Activated CD8-positive, alpha-beta memory T cell treated with anti-CD3 and anti-CD28 coated beads for 24 hours (primary cell): Measurements from ENCODE around the gene ABCA8.
"Not testable (repeated sequence)": the region's sequence is repeated elsewhere in the genome, so short reads cannot be mapped to it uniquely, and the experiment has no call there.

Source experiments
- DNase-seq: peaks from one replicate; pipeline ENCODE4 v3.0.0-alpha.2; 2020

ABCA8 gene, protein sequence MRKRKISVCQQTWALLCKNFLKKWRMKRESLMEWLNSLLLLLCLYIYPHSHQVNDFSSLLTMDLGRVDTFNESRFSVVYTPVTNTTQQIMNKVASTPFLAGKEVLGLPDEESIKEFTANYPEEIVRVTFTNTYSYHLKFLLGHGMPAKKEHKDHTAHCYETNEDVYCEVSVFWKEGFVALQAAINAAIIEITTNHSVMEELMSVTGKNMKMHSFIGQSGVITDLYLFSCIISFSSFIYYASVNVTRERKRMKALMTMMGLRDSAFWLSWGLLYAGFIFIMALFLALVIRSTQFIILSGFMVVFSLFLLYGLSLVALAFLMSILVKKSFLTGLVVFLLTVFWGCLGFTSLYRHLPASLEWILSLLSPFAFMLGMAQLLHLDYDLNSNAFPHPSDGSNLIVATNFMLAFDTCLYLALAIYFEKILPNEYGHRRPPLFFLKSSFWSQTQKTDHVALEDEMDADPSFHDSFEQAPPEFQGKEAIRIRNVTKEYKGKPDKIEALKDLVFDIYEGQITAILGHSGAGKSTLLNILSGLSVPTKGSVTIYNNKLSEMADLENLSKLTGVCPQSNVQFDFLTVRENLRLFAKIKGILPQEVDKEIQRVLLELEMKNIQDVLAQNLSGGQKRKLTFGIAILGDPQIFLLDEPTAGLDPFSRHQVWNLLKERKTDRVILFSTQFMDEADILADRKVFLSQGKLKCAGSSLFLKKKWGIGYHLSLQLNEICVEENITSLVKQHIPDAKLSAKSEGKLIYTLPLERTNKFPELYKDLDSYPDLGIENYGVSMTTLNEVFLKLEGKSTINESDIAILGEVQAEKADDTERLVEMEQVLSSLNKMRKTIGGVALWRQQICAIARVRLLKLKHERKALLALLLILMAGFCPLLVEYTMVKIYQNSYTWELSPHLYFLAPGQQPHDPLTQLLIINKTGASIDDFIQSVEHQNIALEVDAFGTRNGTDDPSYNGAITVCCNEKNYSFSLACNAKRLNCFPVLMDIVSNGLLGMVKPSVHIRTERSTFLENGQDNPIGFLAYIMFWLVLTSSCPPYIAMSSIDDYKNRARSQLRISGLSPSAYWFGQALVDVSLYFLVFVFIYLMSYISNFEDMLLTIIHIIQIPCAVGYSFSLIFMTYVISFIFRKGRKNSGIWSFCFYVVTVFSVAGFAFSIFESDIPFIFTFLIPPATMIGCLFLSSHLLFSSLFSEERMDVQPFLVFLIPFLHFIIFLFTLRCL (N-terminal part only)

DNA sequence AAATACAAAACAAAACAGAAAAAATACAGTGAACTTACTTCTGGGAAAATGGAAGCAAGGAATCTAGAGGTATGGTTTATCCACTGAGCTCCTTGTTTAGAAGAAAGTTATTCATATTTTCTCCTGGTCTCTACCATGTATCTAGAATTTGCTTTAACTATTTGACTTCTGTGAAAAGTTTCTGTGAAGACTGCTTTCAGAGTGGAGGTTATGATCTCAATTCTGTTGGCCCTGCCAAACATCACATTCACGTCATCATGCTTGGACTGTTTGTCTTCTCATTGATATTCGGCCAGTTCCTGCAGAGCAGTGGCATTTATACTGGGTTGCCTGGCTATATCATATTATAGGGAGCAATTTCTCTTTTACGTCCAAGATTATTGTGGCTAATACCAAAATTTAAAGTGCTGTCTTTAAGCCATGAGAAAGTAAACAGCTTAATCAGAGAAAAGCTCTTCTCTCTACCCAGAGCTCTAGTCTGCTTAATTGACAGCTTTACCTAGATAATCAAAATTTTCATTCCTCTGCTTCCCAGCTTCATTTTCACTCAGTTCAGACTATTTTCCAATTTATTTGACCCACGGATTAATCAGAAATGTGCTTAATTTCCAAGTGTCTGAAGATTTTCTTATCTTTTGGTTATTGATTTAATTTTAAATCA is at the start of gene ABCA8:
Gene ABCA8, minus strand, starts transcription at position 212 of the 661 bp plus-strand sequence. CDS start 13,358 bp downstream, outside the sequence.
- no peak for DNase-seq

DNA sequence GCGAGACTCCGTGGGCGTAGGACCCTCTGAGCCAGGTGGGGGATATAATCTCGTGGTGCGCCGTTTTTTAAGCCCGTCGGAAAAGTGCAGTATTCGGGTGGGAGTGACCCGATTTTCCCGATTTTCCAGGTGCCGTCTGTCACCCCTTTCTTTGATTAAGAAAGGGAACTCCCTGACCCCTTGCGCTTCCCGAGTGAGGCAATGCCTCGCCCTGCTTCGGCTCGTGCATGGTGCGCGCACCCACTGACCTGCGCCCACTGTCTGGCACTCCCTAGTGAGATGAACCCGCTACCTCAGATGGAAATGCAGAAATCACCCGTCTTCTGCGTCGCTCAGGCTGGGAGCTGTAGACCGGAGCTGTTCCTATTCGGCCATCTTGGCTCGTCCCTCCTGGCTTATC is 49.6 kb upstream of the ABCA8 start:
- not testable (repeated sequence) for DNase-seq

DNA sequence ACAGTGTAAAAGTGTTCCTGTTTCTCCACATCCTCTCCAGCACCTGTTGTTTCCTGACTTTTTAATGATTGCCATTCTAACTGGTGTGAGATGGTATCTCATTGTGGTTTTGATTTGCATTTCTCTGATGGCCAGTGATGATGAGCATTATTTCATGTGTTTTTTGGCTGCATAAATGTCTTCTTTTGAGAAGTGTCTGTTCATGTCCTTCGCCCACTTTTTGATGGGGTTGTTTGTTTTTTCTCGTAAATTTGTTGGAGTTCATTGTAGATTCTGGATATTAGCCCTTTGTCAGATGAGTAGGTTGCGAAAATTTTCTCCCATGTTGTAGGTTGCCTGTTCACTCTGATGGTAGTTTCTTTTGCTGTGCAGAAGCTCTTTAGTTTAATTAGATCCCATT is 44.6 kb upstream of the ABCA8 start:
- not testable (repeated sequence) for DNase-seq

DNA sequence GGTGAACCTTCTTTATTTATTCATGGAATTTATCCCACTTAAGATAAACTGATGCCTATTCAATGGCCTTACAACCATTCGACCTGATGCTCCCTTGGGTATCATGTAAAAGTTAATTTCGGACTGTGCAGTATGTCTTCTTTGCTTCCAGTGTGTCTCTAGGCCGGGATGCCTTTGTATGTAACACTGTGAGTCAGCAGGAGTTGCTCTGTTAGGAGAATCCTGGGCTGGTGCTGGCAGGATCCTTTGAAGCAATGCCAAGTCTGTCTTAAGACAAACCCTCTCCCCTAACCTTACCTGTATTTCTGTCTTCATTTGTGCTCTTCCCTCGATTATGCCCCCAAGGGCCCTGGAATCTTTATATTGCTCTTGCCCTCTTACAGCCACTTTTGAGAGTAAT is 37.9 kb upstream of the ABCA8 start:
- DNase-seq, result no peak

DNA sequence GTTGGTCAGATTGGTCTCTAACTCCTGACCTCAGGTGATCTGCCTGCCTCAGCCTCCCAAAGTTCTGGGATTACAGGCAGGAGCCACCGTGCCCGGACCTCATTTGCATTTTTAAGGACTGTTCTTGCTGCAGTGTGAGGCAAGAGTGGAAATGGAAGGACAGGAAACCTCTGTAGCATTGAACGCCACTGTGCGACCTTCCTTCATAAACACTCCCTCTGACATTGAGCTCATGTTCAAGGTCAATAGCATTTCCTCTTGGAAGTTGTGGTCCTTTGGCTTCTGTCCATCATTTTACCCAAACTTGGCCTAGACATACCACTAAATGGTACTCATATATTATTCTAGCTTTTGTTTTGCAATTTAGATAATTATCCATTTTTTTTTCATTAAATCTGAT is 32.8 kb upstream of the ABCA8 start:
- DNase-seq, result no peak

DNA sequence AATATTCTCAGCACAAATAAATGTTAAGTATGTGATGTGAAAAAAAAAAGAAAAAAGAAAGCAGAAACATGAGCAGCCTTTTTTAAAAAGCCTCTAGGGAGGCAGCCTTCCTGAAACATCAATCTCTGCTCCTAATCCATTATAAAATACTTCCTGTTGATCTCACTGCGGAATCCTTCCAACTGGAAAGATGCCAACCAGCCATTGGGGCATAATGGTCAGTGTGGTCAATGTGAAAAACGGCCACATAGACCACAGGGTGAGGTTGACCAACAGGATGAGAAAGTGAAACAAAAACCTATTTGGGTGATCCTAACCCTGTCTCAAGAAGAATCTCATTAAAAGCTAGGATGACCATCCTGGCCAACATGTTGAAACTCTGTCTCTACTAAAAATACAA is 26.1 kb upstream of the ABCA8 start:
- DNase-seq, result no peak

DNA sequence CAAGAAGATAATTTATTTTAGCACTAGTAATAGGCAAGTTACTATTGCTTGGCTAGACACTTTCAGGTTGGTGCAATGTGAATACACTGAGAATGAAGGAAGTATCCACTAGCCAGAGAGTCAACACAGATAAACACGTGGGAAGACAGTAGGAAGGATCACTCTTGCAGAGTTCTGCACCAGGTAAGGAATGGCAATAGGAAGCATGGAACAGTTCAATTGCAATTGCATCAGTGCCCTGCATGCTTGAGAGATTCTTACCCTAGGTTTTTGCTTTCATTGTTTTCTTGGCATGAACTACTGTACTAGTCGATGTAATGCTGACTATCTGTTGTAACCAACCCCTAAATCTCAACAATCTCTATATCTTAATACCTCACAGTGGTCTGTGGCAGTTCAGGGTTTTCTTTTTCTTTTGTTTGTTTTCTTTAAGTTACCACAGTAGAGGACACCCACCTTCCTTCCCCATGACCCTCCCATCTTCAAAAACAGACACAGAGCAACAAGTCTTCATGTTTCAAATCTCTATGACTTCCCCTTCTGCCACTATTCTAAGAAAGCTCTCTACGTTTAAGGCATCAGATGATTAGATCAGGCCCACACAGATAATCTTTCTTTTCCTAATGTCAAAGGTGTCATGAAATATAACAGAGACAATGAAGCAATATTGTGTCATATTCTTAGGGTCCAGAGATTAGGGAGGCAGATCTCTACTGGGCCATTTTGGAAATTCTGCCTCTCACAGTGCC is 18.1 kb upstream of the ABCA8 start:
- no peak for DNase-seq

DNA sequence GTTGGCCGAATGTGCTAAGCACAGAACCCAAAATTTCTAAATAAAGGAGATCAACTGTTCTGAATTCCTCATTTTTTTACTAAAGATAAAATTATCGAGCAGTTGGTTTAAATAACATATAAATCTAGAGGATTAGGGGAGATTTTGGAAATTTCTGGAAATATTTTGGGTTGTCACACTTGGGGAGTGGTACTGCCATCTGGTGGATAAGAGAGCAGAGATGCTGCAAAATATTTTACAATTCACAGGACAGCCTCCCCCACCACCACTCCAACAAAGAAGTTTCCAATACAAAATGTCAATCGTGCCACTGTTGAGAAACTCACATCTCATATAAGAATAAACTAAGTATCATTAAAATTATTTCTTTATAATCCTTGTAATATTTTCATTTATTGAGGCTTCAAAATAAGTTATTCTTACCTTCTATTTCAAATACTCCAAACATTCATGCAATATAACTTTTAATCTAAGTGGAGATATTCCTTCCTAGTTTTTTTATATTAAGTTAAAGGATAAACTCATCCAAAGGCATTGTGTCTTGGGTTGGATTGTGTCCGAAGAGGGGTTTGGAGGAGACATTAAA is 17.0 kb upstream of the ABCA8 start:
- DNase-seq, result no peak

DNA sequence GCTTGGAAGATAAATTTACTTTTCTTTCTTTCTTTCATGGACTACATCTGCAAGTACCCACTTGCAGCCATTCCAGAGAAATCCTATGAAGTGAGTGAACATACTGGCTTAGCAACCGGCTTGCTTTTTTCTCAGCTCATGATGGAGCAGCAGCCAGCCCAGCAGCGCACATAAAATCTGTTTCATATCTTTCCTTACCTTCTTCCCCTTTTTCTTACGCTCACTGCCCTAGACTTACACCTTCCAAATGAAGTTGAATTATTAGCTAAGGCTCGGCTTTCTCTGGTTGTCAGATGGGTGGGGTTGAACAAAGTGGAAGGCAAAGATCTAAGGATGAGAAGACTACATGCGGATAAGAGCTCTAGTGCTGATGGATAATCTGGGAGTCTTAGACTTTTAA is 13.9 kb upstream of the ABCA8 start:
- no peak for DNase-seq

DNA sequence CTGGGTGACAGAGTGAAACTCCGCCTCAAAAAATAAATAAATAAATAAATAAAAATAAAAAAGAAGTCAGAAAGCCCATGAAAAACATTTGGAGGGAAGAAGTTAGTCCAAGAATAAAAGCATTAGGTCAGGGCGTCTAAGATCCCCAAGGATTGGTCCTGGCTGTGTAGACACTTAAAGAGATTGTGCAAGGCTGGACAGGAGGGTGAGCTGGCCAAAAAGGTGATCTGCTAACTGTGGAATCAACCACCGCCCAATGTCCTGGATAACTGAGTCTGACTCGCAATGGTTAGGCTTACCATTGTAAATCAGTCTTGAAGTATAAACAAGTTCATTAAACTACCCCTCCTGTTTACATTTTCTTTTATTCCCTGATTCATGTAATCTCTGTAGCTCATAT is 8.8 kb upstream of the ABCA8 start:
- DNase-seq, result no peak

DNA sequence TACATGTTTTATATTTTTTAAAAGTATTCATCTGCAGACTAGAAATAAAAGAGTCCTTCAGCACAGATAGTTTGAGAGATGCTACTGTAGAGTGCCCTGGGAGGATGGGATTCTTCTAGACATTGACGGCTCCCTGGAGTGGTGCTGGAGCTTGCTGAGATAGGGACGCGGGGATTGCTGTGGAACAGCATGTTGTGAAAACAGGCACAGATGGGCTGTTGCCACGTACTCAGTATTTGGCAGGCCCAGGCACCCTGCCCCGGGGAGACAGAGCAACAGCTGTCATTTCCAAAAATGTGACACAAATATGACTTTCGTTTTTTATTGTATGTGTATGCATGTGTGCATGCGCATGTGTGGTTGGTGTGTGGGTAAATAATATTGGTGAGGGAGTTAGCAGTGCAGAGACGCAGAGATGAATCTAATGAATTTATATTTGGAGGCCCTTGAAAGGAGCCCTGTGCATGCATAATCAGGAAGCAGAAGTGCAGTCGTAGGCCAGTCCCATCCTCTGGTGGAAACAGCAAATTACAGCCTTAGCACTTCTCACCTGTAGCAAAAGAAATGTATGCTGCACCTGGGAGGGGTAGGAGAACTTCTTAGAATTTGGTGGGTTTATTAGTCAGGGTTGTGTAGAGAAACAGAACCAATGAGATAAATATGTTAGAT is 6.2 kb upstream of the ABCA8 start:
- DNase-seq, result no peak

DNA sequence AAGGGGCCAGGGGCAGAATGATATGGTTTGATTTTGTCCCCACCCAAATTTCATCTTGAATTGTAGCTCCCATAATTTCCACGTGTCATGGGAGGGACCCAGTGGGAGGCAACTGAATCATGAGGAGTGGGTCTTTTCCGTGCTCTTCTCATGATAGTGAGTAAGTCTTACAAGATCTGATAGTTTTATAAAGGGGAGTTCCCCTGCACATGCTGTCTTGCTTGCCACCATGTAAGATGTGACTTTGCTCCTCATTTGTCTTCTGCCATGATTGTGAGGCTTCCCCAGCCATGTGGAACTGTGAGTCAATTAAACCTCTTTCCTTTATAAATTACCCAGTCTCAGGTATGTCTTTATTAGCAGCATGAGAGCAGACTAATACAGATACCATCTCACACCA is 3.9 kb upstream of the ABCA8 start:
- DNase-seq, result not testable (repeated sequence)

DNA sequence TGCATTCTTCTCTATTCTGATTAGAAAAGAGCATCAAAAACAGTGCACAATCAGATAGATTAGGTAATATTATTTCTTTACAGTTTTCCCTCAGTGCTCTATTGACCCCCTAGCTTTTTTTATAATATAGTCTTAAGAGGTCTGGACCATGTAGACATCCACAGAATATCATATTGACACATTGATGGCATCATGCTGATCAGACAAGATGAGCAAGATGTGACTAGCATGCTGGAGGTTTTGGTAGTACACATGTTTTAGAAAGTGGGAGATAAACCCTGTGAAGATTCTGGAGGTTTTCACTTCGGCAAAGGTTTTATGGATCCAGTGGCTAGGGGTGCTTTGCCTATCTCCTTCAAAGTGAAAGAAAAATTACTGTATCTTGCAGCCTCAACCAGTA is 2.8 kb upstream of the ABCA8 start:
- no peak for DNase-seq

DNA sequence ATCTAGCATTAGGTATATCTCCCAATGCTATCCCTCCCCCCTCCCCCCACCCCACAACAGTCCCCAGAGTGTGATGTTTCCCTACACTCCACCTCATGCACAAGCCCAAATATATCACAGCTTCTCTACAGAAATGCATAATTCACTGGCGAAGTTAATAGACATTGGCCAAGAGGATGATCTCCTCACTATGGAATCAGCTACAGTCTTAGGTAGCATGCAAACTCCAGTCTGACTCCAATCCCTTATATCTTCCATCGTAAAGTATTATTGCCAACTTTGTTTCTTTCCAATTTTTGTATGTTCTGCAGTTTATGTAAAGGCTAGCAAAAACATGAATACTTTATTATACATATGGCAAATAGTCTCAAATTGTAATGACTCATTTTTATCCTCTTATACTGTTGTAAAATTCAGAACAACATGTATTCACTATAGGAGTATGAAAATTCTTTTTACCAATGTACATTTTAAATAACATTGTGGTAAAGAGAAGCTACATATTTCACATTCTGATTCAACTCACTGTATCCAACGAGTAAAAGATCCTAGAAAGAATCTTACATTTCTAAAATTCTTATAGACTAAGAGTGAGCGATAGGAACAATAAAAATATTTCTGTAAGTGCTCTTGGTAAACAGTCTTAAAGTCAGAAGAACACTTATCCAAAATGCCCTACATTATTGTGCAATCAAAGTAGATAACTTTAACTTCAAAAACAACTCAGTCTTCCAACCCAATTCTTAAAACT is 871 bp downstream of the ABCA8 start:
- no peak for DNase-seq

DNA sequence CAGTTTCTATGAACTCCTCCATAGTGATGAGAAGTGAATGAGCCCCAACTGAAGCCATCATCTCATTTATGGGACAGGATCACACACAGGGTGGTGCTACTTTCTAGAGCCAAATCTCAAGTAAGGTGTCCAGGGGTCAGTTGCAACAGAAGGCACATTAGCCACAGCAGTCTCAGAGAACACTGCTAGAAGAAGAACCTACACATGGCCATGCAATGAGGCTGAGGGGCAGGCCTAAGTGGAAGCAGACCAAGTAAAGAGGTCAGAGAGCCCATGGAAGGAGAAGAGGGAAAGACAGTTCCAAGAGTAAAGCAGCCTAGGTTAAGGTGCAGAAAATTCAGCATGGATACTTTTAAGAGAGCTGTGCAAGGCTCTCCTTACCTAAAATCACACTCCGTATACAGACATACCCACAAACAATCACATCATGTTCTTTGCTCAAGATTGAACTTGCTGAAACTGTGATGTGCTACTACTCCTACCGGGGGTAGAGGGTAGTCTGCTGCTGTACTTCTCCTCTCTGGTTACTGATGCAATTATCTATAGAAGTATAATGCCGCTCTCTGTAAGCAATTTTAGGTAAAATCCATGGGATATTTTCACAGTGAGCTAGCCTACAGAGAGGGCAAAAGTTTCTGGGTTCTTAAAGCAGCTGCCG is 1.7 kb downstream of the ABCA8 start:
- DNase-seq, result no peak

DNA sequence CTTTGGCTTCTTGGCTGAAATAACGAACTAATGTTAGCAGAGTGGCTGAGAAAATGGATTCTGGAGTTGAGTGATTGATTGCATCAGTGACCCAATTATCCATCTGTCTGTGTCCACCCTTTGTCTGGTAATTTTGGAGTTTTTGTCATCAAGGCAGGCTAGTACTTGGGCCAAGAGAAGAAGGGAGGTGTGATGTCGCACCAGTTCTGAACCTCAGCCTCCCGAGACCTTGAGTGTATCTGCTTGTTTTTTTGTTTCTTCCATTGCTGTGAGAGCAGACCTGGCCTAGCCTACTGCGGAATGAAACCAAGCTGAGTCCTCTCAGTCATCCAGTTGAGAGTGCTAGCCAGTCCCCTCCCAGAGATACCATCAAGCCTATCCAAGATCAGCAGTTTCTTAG is 4.5 kb downstream of the ABCA8 start:
- no peak for DNase-seq

DNA sequence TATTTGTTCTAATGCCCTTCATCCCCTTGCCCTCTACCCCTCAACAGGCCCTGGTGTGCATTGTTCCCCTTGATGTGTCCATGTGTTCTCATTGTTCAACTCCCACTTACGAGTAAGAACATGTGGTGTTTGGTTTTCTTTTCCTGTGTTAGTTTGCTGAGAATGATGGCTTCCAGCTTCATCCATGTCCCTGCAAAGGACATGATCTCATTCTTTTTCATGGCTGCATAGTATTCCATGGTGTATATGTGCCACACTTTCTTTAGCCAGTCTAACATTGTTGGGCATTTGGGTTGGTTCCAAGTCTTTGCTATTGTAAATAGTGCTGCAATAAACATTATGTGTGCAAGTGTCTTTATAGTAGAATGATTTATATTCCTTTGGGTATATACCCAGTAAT is 7.3 kb downstream of the ABCA8 start:
- DNase-seq, result not testable (repeated sequence)

DNA sequence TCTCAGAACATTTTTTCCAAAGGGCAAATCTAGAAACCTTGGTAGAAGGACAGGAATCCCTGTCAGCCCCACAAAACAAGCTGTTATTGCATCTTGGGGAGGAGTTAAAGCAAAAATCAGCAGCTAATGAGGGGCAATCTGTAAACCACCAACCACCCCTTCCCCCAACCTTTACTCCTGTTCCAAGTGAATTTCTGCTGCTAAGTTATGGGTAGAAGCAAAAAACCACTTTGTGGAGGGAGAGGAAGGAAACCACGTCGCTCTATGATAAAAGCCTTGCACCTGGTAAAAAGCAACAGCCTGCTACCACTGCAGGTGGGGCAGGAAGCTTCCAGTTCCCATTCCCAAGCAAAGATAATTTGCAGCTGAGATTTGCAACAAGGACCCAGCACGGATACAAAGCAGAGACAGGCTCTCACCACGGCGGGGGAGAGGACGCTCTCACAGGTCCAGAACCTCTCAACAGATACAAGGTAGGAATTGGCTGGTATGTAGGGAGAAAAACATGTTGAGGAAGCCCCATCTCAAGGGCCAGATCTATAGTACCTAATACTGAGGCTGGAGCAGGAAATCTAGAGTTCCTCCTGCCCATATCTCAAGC is 10.7 kb downstream of the ABCA8 start:
- no peak for DNase-seq

DNA sequence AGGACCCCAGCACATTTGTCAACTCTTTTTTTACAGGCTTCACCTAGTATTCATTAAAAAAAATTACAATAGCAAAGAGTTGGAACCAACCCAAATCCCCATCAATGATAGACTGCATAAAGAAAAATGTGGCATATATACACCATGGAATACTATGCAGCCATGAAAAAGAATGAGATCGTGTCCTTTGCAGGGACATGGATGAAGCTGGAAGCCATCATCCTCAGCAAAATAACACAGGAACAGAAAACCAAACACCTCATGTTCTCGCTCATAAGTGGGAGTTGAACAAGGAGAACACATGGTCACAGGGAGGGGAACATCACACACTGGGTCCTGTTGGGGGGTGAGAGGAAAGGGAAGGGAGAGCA is 11.4 kb downstream of the ABCA8 start:
- not testable (repeated sequence) for DNase-seq
